Endodermal cell (in vitro differentiated cells): ENCODE data around the gene RARRES2. TPM values are rescaled to one million over a fixed set of nuclear protein-coding genes. Genes with fewer than 3 reads are reported as not detected.

Experiments used
- DNase-seq: peaks from one replicate; pipeline ENCODE4 v3.0.0-alpha.2; 2017
- H3K27ac ChIP-seq: 2 replicates; pipeline ENCODE4 v1.5.1; 2013; ENCODE audit warnings: mild to moderate bottlenecking, low read depth, low read length, moderate library complexity
- H3K27me3 ChIP-seq: 2 replicates; pipeline ENCODE4 v1.6.1; 2013; ENCODE audit warnings: mild to moderate bottlenecking, low read length, moderate library complexity; ENCODE audit not compliant: insufficient read depth, control insufficient read depth, poor library complexity, severe bottlenecking
- H3K36me3 ChIP-seq: 2 replicates; pipeline ENCODE4 v1.7.0; 2013; ENCODE audit warnings: mild to moderate bottlenecking, low read length, moderate library complexity; ENCODE audit not compliant: control insufficient read depth, insufficient read depth
- H3K4me1 ChIP-seq: one replicate; pipeline ENCODE4 v1.7.0; 2013; ENCODE audit warnings: low read length; ENCODE audit not compliant: control insufficient read depth, insufficient read depth
- H3K4me3 ChIP-seq: 2 replicates; pipeline ENCODE4 v1.5.1; 2013; ENCODE audit warnings: mild to moderate bottlenecking, low read length, moderate library complexity
- H3K9ac ChIP-seq: 2 replicates; pipeline ENCODE4 v1.6.1; 2013; ENCODE audit warnings: mild to moderate bottlenecking, low read length, moderate library complexity; ENCODE audit not compliant: poor library complexity, severe bottlenecking; ENCODE audit errors: extremely low read depth
- H3K9me3 ChIP-seq: 2 replicates; pipeline ENCODE4 v1.6.1; 2013; ENCODE audit warnings: mild to moderate bottlenecking, low read length, moderate library complexity; ENCODE audit not compliant: control insufficient read depth
- H3K27ac Mint-ChIP-seq: 2 replicates; pipeline ENCODE4 v1.8.0; 2020; ENCODE audit warnings: mixed read lengths
- H3K27me3 Mint-ChIP-seq: 2 replicates; pipeline ENCODE4 v1.8.0; 2021; ENCODE audit warnings: mild to moderate bottlenecking, mixed read lengths; ENCODE audit not compliant: insufficient read depth
- H3K36me3 Mint-ChIP-seq: 2 replicates; pipeline ENCODE4 v1.8.0; 2020; ENCODE audit warnings: low read depth, mixed read lengths
- H3K4me1 Mint-ChIP-seq: 2 replicates; pipeline ENCODE4 v1.8.0; 2020; ENCODE audit warnings: mixed read lengths
- H3K4me3 Mint-ChIP-seq: 2 replicates; pipeline ENCODE4 v1.8.0; 2020; ENCODE audit warnings: mild to moderate bottlenecking, moderate library complexity, mixed read lengths
- H3K9me3 Mint-ChIP-seq: 2 replicates; pipeline ENCODE4 v1.8.0; 2020; ENCODE audit warnings: mild to moderate bottlenecking, mixed read lengths
- CTCF ChIP-seq: fragments of 200-600 bp; sonication (generic); conservative IDR thresholded peaks from 2 replicates; pipeline ENCODE4 v1.5.0; 2021; ENCODE audit warnings: antibody characterized with exemption, mild to moderate bottlenecking
- WGBS, 2 experiments: methylation state at CpG; one replicate each; pipeline versions ENCODE4 v1.1.5 to v1.1.7; 2013; ENCODE audit warnings: missing lambda C conversion rate in 2 of 2, mixed read lengths in 1 of 2; ENCODE audit not compliant: insufficient coverage in 1 of 2, insufficient read length in 1 of 2; 5-methylcytosine and 5-hydroxymethylcytosine counted together
- total RNA-seq, 2 donors: library from RNA; stranded (reverse); fragmentation: NEBNext Ultra II Directional in 1 of 2; extraction: Animal tissue kit (Norgen Biotek cat#: 25700) in 1 of 2; gene quantifications; 2 replicates in 1 of 2; 3 replicates in 1 of 2; pipeline ENCODE4 v1.2.1, GENCODE V29; 2021

The RARRES2 gene
- total RNA-seq, 2 donors from 2014 or later, result 32.2 to 48.2 TPM

- peak; percentile 44 for DNase-seq
- Mint-ChIP-seq H3K27me3 (peaks cover 40% of the 10 kb centered on the region), H3K27ac (no peak overlapping the region), H3K4me3 (peak overlapping the region; percentile 64), H3K4me1 (peaks cover 28% of the 10 kb centered on the region), H3K9me3 (peaks cover 9% of the 10 kb centered on the region), H3K36me3 (peaks cover 6% of the 10 kb centered on the region)
- H3K9me3 ChIP-seq, result peaks cover 10% of the 10 kb centered on the region
- WGBS, 2 experiments, result 82 to 89% methylated on average over 4 to 9 of the region's 9 CpGs
- H3K36me3 ChIP-seq, result no peaks in the 10 kb centered on the region
- H3K27me3 ChIP-seq, result peaks cover 27% of the 10 kb centered on the region
- H3K9ac ChIP-seq, result no peak overlapping the region
- H3K4me3 ChIP-seq, result no peak overlapping the region
- H3K4me1 ChIP-seq, result peaks cover 5% of the 10 kb centered on the region
- TF ChIP-seq CTCF, result no peak
- H3K27ac ChIP-seq, result no peak overlapping the region
Measured at GRCh38 chr7:150339409-150339809, 2.0 kb downstream of the RARRES2 start.

- no peak overlapping the region for H3K4me3 Mint-ChIP-seq
- H3K9me3 ChIP-seq, result no peaks in the 10 kb centered on the region
- H3K4me1 ChIP-seq, result peaks cover 5% of the 10 kb centered on the region
- no peak overlapping the region for H3K27ac Mint-ChIP-seq
- H3K36me3 ChIP-seq, result no peaks in the 10 kb centered on the region
- no peak for TF ChIP-seq CTCF
- H3K27ac ChIP-seq, result peak overlapping the region; percentile 24
- 90 to 93% methylated on average over 8 to 11 of the region's 11 CpGs for WGBS, 2 experiments
- H3K27me3 ChIP-seq, result peaks cover 22% of the 10 kb centered on the region
- H3K9ac ChIP-seq, result no peak overlapping the region
- no peak overlapping the region for H3K4me3 ChIP-seq
- no peak for DNase-seq
- H3K36me3 Mint-ChIP-seq, result peaks cover 6% of the 10 kb centered on the region
- H3K4me1 Mint-ChIP-seq, result peaks cover 32% of the 10 kb centered on the region
- H3K27me3 Mint-ChIP-seq, result peaks cover 34% of the 10 kb centered on the region
- peaks cover under 1% of the 10 kb centered on the region for H3K9me3 Mint-ChIP-seq
Measured at GRCh38 chr7:150338166-150338829, 3.1 kb downstream of the RARRES2 start.

DNA sequence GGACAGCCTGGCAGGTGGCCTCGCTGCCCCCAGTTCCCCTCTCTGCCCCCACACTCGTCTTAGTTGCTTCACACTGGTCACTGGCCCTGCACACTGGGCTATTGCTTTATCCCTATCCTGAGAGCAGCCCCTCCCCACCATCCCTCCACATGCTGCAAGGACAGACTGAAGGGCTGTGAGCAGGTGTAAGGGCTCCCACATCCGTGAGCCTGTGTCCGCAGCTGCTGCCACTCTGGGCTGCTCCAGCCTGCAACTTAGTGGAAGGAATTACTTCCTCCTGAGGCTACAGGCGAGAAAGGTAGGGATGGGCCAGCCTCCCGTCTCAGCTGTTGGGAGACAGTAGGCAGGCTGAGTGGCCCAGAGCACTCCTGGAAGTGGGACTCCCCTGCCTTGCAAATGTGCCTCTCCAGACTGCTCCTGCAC, 3.8 kb downstream of the RARRES2 start:
- no peak for TF ChIP-seq CTCF
- H3K36me3 Mint-ChIP-seq, result peaks cover 6% of the 10 kb centered on the region
- Histone ChIP-seq H3K36me3 (no peaks in the 10 kb centered on the region), H3K9ac (no peak overlapping the region), H3K27ac (no peak overlapping the region), H3K4me3 (no peak overlapping the region), H3K27me3 (peaks cover 16% of the 10 kb centered on the region), H3K9me3 (no peaks in the 10 kb centered on the region), H3K4me1 (peaks cover 5% of the 10 kb centered on the region)
- H3K4me1 Mint-ChIP-seq, result peaks cover 32% of the 10 kb centered on the region
- no peak for DNase-seq
- H3K4me3 Mint-ChIP-seq, result no peak overlapping the region
- WGBS, 2 experiments, result 91 to 96% methylated on average over 4 to 6 of the region's 6 CpGs
- H3K27me3 Mint-ChIP-seq, result peaks cover 27% of the 10 kb centered on the region
- H3K27ac Mint-ChIP-seq, result peak overlapping the region; percentile 44
- no peaks in the 10 kb centered on the region for H3K9me3 Mint-ChIP-seq
